T47D (cell line): ENCODE data around the gene GALNT2.

ENCODE experiments used
- DNase-seq, 2 experiments: peaks; one replicate each; pipeline versions ENCODE4 v3.0.0 to v3.0.0-alpha.2; 2011 to 2012; ENCODE audit warnings: low read depth in 1 of 2, low spot score in 1 of 2
- JUND ChIP-seq: IDR thresholded peaks from 2 replicates; pipeline ENCODE4 v1.6.1; 2012; ENCODE audit warnings: low read depth
- in situ Hi-C: cut with HindIII; loops from 2 replicates; pipeline ENCODE4 v1.10.0; 2016; ENCODE audit warnings: low sequenced_read_pairs, low pct_unique_long_range_greater_than_20kb

GALNT2 gene

GRCh38 chr1:230211436-230212145 lies 144.6 kb downstream of the GALNT2 start:
- DNase-seq: no peak
- in situ Hi-C loops: no loop called here
- TF ChIP-seq JUND: no peak

GRCh38 chr1:230212405-230212936 lies 145.4 kb downstream of the GALNT2 start:
- no peak for DNase-seq
- in situ Hi-C loops: no loop called here
- no peak for TF ChIP-seq JUND

- in situ Hi-C loops: no loop called here
- TF ChIP-seq JUND: no peak
These were observed 148.0 kb downstream of the GALNT2 start for GRCh38 chr1:230215031-230215430.

GRCh38 chr1:230215529-230215928 lies 148.5 kb downstream of the GALNT2 start:
- DNase-seq: no peak
- in situ Hi-C loops: no loop called here
- no peak for TF ChIP-seq JUND

More at GRCh38 chr1:230215031-230215430, 148.0 kb downstream of the GALNT2 start:
- DNase-seq: peak; percentile 33 to 74

- no peak for TF ChIP-seq JUND
- in situ Hi-C loops: no loop called here
- DNase-seq: no peak
These were observed 149.9 kb downstream of the GALNT2 start for GRCh38 chr1:230216896-230217295.

- in situ Hi-C loops: no loop called here
- DNase-seq: no peak
- no peak for TF ChIP-seq JUND
These were observed 151.6 kb downstream of the GALNT2 start for GRCh38 chr1:230218667-230219066.

- no peak for DNase-seq
- no peak for TF ChIP-seq JUND
- in situ Hi-C loops: no loop called here
These were observed 152.4 kb downstream of the GALNT2 start for GRCh38 chr1:230219174-230220067.

- in situ Hi-C loops: no loop called here
- DNase-seq: no peak
- no peak for TF ChIP-seq JUND
These were observed 153.4 kb downstream of the GALNT2 start for GRCh38 chr1:230220478-230220877.

GRCh38 chr1:230220907-230221306 lies 153.9 kb downstream of the GALNT2 start:
- in situ Hi-C loops: no loop called here
- no peak for TF ChIP-seq JUND
- DNase-seq: no peak

GRCh38 chr1:230222678-230223077 lies 155.6 kb downstream of the GALNT2 start:
- TF ChIP-seq JUND: no peak
- DNase-seq: no peak
- in situ Hi-C loops: no loop called here

GRCh38 chr1:230224101-230224960 lies 157.3 kb downstream of the GALNT2 start:
- no peak for TF ChIP-seq JUND
- DNase-seq: no peak
- in situ Hi-C loops: no loop called here
